Fibroblast of peridontal ligament (primary cell): ENCODE measurements around the gene TEX54.
"Not testable (repeated sequence)": the region's sequence is repeated elsewhere in the genome, so short reads cannot be mapped to it uniquely, and the experiment has no call there.

Experiments
- DNase-seq: peaks from one replicate; pipeline ENCODE4 v3.0.0-alpha.2; 2010; ENCODE audit errors: extremely low read depth

The TEX54 gene

DNA sequence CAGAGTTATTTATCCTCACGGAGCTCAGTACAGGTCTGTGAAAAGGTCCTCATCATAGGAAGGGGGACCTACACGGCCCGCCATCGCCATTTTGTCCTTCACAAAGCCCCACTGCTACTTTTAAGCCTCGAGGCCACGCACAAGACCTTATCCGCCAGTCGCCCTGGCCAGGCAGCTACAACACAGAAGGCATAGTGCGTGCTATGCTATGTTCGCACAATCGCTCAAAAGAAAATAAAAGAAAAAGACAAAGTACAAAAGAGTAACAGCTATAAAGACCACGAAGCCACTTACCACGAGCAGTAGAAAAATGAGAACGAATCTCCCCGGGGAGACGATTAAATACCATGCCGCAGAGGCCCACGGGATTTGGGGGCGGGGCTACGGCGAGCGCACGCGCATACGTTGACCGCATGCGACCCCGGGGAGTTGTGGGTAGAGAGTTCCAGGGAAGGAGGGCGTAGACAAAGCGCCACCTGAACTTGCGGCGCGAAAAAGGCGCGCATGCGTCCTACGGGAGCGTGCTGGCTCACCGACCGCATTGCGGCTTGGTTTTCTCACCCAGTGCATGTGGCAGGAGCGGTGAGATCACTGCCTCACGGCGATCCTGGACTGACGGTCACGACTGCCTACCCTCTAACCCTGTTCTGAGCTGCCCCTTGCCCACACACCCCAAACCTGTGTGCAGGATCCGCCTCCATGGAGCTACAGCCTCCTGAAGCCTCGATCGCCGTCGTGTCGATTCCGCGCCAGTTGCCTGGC lies 23.1 kb upstream of the TEX54 start:
- DNase-seq = peak; percentile 97

GRCh38 chr11:62854825-62855570 lies 22.4 kb upstream of the TEX54 start:
- DNase-seq = no peak

DNA sequence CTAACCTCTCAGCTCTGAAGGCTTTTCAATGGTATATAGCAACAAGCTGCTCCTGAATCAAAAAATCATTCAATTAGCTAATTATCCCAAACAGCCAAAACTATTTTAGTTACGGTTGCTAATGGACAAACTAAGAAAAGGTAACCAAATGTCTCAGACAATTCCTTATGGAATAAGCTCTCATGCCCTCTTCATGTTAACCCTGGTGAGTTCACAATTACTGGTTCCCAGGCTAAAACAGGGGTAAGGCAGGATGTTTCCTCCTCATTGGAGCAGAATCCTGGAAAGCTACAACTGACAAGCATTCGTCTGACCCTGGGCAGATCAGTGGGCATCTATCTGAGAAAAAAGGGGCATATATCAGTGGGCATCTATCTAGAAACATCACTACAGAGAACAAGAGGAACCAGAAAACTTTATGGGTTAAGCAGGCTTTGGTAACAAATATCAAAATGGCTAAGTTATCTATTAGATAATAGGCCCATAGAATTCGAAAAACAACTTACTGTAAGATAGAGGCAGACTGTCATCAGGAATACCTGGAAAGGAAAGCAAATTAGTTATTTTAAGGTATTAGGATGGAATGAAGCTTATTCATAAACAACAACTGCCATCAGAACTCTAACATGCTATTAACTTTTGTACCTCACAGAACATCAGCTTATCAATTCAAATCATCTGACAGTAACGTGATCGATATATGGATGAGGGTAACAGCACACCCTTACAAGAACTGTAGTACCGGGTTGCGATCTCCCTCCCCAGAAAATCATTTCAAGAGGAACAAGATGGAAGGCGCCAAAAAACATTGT lies 21.6 kb upstream of the TEX54 start:
- no peak for DNase-seq

- DNase-seq = no peak
These were observed 20.8 kb upstream of the TEX54 start for GRCh38 chr11:62853279-62853965.

- no peak for DNase-seq
These were observed 20.0 kb upstream of the TEX54 start for GRCh38 chr11:62852523-62853188.

DNA sequence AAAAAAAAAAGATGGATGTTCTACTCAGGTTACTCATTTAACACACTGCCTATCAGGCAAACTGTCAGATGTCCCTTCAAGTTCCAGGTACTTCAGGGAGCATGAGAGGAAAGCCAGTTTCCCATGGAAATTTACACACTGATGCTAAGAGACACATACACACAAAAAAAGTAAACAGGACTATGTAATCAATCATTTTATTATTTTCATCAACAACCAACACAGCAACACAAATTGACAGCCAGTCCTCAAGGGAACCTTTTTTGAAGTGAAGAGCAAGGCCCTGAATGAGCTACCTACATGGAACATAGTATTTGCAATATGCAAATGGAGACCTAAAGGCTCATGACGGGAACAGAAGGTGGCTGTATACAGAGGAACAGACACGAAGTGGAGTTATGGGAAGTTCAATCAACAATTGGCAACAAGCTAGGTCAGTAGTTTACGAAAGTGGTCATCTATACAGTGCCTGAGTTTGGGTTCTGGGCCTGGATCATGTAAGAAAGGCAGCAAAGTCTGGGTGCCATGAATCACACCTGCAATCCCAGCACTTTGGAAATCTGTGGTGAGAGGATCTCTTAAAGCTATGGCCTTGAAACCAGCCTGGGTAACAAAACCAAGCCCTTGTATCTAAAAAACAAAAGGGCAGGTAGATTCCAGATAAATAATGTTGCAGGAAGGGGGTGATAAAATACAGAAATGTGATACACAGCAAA lies 19.3 kb upstream of the TEX54 start:
- DNase-seq = no peak

DNA sequence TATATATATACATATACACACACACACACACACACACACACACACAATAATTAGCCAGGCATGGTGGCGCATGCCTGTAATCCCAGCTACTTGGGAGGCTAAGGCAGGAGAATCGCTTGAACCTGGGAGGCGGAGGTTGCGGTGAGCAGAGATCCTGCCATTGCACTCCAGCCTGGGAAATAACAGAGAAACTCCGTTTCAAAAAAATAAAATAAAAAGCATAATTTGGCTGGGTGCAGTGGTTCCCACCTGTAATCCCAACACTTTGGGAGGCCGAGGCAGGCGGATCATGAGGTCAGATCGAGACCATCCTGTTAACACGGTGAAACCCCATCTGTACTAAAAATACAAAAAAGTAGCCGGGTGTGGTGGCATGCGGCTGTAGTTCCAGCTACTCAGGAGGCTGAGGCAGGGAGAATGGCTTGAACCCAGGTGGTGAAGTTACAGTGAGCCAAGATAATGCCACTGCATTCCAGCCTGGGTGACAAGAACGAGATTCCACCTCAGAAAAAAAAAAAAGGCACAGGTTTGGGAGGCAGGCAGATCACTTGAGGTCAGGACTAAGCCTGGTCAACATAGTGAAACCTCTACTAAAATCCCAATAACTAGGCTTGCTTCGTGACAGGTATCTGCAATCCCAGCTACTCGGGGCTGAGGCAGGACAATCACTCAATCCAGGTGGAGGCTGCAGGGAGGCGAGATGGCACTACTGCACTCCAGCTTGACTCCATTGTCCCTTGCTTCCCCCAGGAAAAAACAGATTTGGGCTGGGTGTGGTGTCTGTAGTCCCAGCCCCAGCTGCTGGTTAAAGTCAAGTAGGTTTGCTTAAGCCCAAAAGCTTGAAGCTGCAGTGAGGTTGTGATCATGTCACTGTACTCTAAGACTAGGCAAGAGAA lies 18.5 kb upstream of the TEX54 start:
- no peak for DNase-seq

DNA sequence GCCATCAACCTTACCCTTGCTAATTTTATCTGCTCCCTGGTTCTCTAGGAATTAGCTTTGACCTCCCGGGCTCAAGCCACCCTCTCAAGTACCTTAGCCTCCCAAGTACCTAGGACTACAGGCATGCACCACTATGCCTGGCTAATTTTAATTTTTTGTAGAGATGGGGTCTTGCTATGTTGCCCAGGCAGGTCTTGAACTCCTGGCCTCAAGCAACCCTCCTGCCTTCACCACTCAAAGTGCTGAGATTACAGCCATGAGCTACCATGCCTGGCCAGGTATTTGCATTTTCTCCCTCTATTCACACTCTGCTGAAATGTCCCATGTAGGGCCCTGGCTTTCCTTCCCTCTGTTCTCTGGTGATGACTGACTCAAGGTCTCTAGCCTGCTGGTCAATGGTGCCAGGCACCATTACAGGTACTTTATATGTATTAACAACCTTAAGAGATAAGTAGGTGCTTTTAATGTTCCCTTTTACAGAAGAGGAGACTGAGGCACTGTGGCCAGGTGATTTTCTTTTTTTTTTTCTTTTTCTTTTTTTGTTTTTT lies 15.2 kb upstream of the TEX54 start:
- no peak for DNase-seq

- DNase-seq = no peak
These were observed 13.5 kb upstream of the TEX54 start for GRCh38 chr11:62846177-62846576.

- DNase-seq = no peak
These were observed 11.5 kb upstream of the TEX54 start for GRCh38 chr11:62844154-62844553.

DNA sequence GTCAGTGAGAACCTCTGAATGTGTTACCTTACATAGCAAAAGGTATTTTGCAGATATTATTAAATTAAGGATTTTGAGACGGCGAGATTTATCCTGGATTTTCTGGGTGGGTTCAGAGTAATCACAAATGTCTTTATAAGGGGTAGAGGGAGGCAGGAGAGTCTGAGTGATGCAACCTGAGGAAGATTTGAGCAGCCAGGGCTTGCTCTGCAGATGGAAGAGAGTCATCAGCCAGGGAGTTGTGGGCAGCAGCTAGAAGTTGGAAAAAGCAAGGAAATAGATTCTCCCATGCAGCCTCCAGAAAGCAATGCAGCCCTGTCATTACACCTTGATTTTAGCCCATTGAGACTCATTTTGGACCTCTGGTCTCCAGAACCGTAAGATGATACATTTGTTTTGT lies 10.8 kb upstream of the TEX54 start:
- peak; percentile 43 for DNase-seq

DNA sequence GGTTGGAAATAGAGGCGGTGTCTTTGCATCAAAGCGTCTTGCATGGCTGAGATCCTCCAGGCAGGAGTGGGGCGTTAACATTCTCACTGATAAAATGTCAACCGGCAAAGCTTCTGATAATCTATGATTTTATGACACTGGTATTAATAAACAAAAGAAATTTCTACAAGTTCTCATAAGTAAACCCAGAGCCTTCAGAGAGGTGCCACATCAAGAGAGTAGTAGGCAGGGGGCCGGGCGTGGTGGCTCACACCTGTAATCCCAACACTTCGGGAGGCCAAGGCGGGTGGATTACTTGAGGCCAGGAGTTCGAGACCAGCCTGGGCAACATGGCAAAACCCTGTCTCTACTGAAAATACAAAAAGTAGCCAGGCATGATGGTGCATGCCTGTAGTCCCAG lies 10.2 kb upstream of the TEX54 start:
- DNase-seq = not testable (repeated sequence)

DNA sequence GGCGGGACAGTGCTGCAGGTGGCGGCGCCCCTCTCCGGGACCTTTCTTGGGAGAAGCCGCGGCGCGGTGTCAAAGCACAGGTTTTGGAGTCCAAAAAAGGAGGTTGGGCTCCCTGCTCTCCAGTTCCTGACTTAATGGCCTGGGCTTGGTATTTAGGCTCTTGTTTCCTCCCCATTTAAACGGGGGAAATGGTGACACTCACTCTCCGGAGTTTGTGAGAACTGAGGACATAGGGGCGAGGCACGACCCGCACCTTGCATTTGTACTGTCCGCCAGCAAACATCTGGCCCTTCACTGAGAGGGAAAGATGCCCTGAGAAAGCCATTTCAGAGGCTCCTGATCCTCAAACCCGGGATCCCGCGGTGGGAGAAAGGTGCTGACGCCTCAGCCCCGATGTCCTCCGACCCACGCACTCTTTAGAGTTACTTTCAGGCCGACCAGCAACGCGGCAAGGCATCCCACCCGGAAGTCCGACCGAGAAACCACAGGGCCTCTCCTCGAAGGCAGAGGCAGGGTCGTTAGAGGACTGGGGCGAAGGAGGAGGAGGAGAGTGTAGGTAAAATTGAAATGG lies 9.6 kb upstream of the TEX54 start:
- DNase-seq = no peak

GRCh38 chr11:62841361-62842170 lies 8.9 kb upstream of the TEX54 start:
- DNase-seq = peak; percentile 100

GRCh38 chr11:62840721-62841360 lies 8.2 kb upstream of the TEX54 start:
- DNase-seq = peak; percentile 88

- peak; percentile 93 for DNase-seq
These were observed 6.7 kb upstream of the TEX54 start, which contains the start of gene WDR74 for GRCh38 chr11:62839050-62839945. TSS of gene WDR74 (minus strand) at chr11:62839590. CDS start at chr11:62839570, 20 bp downstream.
